ENCODE measurements around the gene PRKCB.

DNA sequence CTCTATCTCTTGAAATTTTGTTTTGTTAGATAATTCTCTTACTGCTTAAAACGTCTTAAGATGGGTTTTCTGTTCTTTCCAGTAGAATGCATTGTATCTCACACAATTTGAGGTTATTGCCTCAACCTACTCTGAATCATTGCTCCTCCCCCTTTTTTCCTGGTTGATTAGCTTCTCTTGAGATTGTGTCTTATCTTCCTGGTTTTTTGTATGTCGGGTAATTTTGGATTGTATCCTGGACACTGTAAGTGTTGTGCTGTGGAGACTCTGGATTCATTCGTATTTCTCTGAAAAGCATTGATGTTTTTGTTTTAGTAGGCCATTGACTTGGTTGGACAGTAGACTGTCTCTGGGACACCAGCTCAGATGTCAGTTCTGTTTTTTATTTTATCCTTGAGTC, 26.1 kb downstream of the PRKCB start:
- TF ChIP-seq POLR2A (IDR thresholded peaks at IDR 0.05) (no peak), POLR2AphosphoS5 (IDR thresholded peaks at IDR 0.05) (no peak)
- TF ChIP-seq, protein P1, sequence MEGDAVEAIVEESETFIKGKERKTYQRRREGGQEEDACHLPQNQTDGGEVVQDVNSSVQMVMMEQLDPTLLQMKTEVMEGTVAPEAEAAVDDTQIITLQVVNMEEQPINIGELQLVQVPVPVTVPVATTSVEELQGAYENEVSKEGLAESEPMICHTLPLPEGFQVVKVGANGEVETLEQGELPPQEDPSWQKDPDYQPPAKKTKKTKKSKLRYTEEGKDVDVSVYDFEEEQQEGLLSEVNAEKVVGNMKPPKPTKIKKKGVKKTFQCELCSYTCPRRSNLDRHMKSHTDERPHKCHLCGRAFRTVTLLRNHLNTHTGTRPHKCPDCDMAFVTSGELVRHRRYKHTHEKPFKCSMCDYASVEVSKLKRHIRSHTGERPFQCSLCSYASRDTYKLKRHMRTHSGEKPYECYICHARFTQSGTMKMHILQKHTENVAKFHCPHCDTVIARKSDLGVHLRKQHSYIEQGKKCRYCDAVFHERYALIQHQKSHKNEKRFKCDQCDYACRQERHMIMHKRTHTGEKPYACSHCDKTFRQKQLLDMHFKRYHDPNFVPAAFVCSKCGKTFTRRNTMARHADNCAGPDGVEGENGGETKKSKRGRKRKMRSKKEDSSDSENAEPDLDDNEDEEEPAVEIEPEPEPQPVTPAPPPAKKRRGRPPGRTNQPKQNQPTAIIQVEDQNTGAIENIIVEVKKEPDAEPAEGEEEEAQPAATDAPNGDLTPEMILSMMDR (IDR thresholded peaks at IDR 0.05), result no peak
